AG20443 (cell line): ENCODE data around the gene SUSD3.

Experiments
- DNase-seq: peaks from one replicate; pipeline ENCODE4 v3.0.0; 2012; ENCODE audit warnings: low spot score, mixed read lengths

Gene SUSD3

DNA sequence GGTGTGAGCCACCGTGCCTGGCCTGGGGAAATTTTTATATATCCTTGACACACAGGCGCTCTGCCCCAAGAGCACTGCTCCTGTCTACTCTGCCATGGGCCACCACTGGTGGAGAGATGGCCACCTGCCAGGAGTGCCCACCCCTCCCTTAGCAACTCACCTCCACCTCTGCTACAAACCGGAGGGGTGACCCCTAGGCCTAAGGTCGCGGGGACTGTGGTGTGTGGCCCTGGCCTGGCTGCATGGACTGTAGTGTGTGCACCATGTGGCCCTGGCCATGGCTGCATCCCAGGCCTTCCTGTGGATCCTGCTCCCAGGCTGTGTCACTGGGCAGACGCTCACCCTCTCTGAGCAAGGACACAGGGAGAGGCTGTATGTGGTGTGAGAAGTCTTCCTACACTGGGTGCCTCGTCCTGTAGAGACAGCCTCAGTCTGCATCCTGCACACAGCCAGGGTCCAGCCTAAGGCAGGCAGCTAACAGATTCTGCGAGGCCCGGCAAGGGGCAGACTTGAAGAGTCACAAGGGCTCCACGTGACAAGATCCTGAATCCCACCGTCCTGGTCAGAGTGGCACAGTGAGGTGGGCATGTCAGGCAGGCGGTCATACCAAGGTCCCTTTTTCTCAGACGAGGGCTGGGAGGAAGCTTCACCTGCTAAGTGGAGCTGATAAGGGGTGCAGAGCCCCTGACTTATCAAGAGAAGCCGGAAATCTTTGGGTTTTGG, 65.2 kb downstream of the SUSD3 start:
- DNase-seq: no peak

DNA sequence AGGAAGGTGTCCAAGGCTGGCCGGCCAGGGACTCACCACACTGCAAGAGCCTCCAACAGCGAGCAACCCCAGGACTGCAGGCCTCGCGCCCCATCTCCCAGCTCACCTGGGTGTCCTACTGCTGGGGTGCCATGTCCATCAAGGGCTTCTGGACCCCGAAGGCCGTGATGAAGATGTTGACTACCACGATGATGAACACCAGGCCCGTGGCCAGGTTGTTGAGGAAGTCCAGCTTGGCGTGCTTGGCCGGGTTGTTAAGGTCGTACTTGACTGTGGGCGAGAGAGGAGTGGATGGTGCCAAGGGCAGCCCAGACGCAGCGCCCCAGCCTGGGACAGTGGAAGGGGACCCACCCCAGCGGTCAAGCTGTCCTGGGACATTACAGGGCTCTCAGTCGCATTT, 66.3 kb downstream of the SUSD3 start:
- DNase-seq: no peak

DNA sequence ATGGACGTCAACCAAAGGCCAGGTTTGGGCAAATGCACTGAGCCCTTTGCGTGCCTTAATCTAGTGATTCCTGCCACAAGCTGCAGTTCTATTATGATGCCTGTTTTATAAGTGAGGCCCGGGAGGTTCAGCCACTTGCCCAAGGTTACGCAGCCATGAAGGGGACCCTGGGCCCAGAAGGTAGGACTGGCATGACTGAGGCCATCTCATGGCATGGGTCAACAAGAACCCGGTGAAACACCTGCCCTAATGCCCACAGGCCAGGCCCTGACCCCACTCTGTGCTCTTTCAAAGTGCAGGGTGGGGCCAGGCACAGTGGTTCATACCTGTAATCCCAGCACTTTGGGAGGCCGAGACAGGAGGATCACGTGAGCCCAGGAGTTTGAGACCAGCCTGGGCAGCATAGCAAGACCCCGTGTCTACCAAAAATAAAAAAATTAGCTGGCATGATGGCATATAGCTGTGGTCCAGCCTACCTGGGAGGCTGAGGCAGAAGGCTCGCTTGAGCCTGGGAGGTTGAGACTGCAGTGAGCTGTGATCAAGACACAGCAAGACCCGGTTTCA, 66.9 kb downstream of the SUSD3 start:
- no peak for DNase-seq

DNA sequence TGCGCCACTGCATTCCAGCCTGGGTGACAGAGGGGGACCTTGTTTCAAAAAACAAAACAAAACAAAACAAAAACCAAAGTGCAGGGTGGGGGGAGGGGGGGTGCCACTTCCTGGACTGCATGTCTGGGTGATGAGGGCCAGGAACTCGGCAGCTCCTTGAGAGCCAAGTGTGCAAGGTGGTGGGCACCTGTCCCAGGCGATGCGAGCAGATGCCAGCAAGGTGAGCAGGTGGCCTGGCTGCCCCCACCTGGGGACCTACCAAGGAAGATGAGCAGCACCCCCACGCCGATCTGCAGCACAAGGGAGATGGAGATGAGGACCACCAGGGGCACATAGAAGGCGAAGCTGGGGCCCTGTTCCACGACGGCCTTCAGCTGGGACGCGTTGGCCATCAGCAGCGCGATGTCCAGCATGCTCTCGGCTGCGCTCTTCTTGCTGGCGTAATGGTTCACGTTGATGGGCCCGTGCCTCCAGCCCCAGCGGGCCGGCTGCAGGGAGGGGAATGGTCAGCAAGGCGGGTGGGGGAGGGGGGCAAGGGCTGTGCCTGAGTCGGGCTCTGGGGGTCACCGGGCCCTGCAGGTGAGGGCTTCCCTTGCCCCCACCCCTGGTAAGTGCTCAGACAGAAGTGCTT, 67.8 kb downstream of the SUSD3 start:
- DNase-seq: no peak

DNA sequence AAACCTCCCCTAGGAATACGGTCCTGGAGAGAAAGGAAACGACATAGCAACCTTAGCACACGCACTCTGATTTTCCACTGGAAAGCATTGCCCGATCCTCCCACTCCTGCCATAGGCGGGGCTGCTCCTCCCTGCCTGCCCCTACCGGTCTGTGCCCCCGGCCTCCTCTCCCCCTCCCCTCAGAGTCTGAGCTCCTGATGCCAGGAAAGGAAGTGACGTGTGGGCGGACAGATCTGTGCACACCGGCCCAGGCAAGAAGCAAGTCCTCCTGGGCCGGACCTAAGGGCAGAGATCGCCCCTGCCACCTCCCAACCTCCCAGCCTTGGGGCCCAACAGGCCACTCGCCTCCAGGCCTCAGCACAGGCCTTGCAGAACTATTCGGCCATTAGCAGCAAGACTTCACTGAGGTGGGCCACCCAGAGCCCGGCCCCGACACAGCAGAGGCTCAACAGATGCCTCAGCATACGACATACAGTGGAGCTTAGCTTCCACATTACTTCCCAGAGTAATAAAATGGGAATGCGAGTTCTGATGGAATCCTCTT, 68.4 kb downstream of the SUSD3 start:
- no peak for DNase-seq

DNA sequence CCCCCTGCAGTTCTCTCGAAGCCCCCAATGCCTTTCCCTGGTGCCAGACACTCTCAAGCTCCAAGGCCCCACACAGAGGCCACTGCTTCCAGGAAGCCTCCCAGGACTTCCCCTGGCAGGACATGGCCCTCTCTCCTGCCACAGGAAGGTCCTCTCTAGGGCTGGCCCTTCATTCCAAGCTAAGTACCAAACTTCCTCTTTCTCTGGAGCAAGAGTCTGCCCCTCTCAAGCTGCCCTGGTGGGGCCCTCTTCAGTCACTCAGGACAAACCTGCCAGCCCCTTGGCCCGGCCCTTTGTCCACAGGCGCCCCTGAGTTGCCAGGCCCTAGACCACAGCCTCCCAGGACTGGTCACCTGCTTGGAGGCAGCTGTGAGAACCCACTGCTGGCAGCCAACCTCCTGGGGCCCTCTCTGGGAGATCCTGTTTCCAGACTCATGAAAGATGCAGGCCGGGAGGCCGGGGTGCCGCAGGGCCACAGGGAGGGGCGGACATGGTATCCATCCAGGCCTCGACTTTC, 69.0 kb downstream of the SUSD3 start:
- no peak for DNase-seq

DNA sequence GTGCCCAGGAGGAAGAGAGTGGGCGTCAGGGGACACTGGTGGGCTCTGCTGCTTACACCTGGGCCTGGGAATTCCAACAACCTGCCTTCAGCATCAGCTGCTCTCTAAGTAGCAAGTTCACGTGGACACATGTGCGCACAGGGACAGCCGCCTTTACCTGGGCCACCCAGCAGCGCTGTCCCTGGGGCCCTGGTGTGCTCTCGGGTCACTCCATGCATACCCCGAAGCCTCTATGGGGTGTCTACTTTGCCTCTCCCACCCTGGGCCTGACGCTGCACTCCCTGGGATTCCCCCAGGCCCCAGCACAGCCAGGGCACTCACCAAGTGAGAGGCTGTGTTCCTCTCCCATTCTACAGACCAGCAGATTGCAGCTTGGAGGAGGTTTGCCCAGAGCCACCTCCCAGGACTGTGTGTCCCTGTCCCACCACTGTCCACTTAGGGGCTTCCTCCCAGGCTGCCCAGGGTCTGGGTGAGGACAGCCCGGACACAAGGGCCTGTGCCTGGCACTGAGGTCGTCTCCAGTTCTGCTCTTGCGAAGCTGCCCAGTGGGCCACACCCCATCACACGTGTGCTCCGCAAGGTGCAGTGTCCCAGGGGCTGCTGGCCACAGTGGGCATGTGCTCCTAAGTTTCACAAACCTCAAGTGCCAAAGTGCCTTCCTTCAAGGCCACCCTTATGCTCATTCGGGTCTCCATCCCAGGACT, 69.7 kb downstream of the SUSD3 start:
- DNase-seq: no peak

DNA sequence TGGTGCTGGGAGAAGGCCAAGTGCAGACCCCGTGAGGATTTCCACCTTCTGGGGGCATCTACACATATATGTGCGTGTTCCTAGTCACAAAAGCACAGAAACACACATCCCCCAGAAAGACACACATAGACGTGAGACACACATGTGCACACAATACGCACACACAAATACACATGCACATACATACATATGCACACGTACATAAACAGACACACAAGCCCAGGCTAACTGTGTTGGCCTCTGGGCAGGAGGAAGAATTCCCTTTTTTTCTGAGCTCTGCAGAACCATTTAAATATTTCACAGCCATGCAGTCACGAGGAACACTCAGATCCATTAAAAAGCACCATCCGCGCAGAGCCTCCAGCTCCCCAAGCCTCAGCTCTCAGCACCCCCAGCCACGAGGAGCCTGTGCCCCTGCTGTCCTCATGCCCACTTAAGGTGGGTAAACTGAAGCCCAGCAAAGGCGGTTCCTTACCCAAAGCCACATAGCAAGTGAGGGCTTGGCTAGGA, 70.3 kb downstream of the SUSD3 start:
- no peak for DNase-seq

DNA sequence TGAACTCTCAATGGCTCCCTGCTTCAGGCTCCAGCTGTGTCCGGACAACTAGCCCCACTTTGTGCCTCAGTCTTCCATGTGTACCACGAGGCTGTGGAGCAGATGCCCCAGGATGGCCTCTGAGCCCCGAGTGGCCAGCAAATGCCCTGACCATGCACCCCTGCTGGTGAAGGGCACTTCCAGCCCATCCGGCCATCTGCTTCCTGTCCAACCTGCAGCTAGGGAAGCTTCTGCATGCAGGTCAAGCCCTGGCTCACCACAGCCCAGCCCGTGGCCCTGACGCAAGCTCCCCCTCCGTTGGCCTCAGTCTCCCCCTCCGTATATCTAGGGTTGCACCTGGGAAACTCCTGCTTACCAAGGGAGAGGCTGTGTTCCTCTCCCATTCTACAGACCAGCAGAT, 70.8 kb downstream of the SUSD3 start:
- no peak for DNase-seq

DNA sequence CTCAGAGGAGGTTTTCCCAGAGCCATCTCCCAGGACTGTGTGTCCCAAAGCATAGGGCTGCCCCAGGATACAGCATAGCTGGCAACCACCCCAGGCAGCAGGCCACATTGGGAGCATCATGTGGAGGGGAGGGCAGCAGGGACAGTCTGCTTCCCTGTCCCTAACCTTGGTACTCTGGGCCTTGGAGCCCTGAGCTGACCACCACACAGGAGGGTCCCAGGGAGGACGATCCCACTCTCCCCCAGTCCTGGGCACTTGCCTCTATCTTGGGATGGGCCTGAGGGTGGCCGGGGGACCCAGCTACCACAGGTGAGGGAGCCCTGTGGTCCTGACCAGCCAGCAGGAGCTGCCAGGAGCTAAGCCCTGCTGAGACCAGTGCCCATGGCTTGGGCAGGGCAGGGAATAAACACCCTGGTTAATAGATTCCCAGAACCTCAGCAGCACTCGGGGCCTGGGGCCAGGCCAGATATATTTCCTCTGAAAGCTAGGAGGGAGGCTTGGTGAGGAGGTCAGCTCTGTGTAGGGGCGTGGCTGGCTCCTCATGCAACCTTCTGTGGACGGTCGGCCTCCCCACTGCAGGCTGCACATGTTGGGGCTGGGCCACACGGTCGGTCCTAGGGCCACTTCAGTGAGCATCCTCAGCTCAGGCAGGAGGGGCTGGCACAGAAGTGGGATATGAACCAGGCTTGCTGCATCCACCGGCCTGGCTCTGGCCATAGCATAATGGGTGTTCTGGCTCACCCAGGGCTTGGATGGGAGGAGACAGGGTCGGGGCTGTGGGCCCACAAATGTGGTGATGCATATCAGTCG, 71.4 kb downstream of the SUSD3 start:
- no peak for DNase-seq

DNA sequence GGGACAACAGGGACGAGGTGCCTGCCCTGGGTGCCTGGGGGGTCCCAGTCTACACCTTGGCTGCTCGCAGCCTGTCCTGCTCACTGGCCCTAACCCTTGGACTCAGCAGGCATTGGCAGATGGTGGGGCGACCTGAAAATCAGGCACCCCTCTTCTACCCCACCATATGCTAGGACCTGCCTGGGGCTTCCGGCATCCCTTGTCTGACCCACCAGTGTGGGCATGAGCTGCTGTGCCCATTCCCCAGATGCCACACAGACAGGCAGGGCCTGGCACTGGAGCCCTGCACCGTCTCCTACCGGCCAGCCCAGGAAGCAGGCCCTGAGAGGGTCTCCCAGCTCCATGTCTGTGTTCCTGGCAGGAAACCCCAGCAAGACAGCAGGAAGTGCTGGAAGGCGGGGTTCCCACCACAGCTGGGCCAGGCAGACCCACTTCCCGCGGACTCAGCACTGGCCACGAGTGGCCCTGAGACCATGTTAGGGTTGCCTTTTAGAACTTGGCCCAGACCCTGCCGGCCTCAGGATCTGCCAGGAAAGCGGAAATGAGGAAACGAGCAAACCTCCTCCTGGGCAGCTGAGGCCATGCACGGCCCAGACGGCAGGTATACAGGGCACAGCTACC, 72.5 kb downstream of the SUSD3 start:
- no peak for DNase-seq

DNA sequence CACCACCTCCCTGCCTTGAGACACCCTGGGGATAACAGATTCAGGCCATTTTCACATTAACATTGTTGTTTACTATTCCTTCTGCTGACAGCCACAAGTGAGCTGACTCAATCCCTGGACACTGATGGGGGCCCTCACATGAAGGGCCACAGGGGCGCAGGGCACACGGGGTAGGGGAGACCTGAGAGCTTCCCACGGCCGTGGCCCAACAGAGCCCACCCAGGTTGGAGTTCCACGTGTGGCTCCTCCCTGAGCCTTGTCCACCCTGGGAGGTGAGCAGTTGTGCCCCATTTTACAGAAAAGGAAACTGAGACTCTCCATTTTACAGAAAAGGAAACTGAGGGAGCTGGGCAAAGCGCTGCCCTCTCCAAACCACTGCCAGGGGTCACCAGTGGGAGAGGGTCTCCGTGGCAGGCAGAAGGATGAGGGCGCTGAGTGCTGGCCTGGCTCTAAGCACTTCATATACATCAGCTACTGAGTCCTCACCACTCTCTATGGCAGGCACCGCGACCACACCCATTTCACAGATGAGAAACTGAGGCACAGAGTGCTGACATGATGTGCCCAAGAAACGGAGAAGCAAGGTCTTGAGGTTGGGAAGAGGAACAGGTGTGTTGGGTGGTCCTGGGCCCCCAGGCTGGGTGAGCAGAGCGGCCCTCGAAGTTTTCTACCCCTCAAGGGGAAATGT, 73.2 kb downstream of the SUSD3 start:
- no peak for DNase-seq

DNA sequence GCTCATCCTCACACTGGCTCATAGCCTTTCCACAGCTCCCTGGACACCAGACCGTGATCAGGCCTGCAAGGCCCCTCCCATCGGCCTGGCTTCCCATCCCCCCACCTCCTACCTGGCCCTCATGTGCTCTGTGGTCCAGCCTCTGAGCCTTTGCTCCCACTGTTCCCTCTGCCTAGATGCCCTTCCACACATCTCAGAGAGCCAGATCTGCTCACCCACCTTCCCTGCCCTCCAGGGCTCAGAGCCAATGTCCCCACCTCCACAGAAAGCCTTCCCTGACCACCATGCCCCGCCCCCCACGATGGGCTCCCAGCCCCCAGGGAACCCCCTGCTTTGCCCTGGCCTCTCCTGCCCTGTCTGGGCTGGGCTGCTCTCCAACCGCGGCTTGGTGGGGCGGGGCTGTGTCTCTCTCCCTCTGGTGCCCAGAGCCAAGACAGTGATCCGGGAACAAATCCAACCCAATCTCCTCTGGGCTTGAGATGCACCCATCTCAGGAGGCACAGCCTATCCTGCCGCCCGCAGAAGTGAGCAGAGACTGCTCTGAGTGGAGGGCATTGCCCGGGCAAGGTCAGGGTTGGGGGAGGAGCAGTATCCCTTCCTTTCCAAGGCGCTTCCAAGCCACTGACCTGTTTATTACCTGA, 73.9 kb downstream of the SUSD3 start:
- peak; percentile 67 for DNase-seq

DNA sequence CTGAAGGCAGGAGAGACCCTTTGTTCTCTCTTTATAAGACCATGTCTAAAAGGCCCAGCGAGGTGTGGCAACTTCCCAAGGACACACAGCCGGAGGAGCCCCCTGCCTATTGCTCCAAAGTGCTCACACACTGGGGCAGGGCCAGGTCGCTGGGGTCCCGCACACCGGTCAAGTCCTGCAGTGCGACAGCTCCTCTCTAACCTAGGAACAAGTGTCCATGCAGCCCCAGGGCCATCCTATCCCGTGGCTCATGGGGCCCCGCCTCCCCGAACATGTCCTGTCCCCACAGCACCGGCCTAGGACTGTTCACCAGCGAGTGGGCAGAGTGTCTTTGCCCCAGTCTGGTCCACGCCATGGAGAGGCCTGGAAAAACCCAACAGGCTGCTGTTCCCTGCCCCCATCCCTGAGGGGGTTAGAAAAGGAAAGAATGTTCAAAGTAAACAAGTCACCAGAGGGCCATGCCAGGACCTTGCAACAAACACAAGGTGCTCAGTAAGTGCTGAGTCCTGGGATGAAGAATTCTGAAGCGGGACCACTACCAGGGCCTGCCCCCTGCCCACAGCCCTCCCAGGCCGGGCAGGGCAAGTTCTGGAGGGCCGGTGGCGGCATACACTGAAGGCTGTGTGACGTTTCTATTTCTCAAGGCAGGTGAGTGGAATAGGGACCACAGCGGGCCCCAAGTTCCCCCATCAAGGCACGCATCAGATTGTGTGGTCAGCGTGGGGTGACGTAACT, 74.6 kb downstream of the SUSD3 start:
- peak; percentile 93 for DNase-seq

DNA sequence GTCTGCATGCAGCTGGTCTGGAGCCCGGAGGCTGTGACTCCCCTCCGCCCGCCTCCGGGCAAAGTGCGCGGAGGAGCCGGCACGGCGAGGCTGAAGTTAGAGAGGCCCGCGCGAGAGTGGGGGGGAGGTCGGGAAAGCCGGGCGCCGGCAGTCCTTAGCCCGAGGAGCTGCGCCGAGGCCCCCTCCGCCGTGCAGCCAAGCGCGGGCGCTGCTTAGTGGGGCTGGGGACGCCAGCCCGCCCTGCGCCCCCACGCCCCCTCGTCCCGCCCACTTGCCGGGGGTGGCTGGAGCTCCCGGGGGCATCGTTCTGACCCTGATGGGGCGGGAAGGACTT, 75.1 kb downstream of the SUSD3 start:
- no peak for DNase-seq

DNA sequence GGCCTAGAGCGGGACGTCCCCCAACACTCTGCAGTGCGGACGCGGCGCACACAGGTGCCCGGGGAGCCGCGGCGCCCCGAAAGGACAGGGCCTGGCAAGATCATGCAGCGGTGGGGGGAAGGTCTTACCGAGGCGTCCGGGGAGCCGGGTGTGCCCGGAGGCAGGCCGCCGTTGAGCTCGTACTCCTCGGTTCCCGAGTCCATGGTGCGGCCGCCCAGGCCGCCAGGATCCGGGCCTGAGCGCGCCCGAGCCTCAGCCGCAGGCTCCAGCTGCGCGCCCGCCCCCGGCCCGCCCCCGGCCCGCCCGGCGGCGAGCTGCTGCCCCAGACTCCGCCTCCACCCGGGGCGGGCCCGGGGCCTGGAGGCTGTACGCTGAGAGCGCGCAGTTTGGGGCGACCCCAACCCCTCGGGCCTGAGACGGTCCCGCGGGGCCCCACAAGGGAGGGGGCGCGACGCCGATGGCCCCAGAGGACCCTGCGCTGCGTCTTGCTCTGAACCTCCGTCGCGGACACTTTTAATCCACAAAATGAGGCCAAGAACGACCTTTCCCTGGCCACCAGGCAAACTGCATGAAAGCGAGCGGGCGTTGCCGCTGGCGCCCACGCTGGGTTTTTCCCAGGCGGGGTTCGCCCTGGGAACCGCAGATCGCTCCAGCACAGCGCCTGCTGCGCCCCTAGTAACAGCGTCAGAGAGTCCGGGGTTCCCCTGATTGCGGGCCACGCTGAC, 75.7 kb downstream of the SUSD3 start, which contains the start of gene NINJ1:
TSS of gene NINJ1 (minus strand) at position 237 of the 725 bp plus-strand sequence. CDS start at position 203, 34 bp downstream.
- DNase-seq: peak; percentile 97
